Measurements from ENCODE around the gene AEBP1.

DNA sequence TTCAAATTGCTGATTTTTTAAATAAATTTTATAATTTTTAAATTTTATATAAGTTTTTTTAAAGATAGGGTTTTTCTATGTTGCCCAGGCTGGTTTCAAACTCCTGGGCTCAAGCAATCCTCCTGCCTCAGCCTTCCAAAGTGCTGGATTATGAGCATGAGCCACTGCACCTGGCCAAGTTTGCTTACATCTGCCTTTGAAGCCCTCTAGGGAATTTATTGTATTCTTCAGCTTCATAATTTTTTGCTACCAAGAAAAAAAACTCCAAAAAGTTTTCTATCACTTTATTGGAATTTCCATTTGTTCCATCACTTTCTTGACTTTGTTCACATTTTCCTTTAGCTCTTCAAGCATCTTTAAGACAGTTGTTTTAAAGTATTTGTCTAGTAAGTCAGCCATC, 23.0 kb downstream of the AEBP1 start:
- TF ChIP-seq, protein P1, sequence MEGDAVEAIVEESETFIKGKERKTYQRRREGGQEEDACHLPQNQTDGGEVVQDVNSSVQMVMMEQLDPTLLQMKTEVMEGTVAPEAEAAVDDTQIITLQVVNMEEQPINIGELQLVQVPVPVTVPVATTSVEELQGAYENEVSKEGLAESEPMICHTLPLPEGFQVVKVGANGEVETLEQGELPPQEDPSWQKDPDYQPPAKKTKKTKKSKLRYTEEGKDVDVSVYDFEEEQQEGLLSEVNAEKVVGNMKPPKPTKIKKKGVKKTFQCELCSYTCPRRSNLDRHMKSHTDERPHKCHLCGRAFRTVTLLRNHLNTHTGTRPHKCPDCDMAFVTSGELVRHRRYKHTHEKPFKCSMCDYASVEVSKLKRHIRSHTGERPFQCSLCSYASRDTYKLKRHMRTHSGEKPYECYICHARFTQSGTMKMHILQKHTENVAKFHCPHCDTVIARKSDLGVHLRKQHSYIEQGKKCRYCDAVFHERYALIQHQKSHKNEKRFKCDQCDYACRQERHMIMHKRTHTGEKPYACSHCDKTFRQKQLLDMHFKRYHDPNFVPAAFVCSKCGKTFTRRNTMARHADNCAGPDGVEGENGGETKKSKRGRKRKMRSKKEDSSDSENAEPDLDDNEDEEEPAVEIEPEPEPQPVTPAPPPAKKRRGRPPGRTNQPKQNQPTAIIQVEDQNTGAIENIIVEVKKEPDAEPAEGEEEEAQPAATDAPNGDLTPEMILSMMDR (conservative IDR thresholded peaks at IDR 0.05 in 1 of 2, IDR thresholded peaks at IDR 0.05 in 1 of 2; ENCODE audit: low read depth in 1 of 2, low read length in 2 of 2) = no peak
- no peak for TF ChIP-seq EZH2 (IDR thresholded peaks at IDR 0.05; ENCODE audit: low read length, missing control alignments)

Data from fibroblast of lung (primary cell).